B cell (primary cell): ENCODE data around the gene HDAC1. TPM values are rescaled to one million over a fixed set of nuclear protein-coding genes. Genes with fewer than 3 reads are reported as not detected.

Source experiments
- ATAC-seq: fragments of 200-7000 bp; cut with Tn5 transposase; one replicate; pipeline ENCODE4 v1.10.0; 2021; ENCODE audit warnings: low read depth, mild to moderate bottlenecking, moderate number of reproducible peaks, moderate library complexity
- CTCF ChIA-PET: fragments of 350-600 bp; sonication (Branson Sonifier 250); formaldehyde crosslinking; loops from one replicate; lab custom pipeline; 2021; ENCODE audit warnings: antibody characterized with exemption, inconsistent platforms; lab: Charles Lee
- POLR2A ChIA-PET: fragments of 350-600 bp; sonication (Branson Sonifier 250); formaldehyde crosslinking; loops from one replicate; lab custom pipeline; 2021; ENCODE audit warnings: antibody characterized with exemption; lab: Charles Lee
- DNase-seq: peaks from one replicate; pipeline ENCODE4 v3.0.0; 2013
- H2AFZ ChIP-seq: 2 replicates; pipeline ENCODE4 v1.6.1; 2012; ENCODE audit warnings: mild to moderate bottlenecking, low read depth, low read length; ENCODE audit not compliant: insufficient read depth, poor library complexity, severe bottlenecking
- H3K27ac ChIP-seq, 2 donors: 1 replicate in 1 of 2; 2 replicates in 1 of 2; pipeline ENCODE4 v1.5.1; 2012 to 2013; ENCODE audit warnings: low read length in 2 of 2, mild to moderate bottlenecking in 2 of 2, moderate library complexity in 1 of 2
- H3K27me3 ChIP-seq, 4 experiments: fragments of 200-600 bp in 1 of 4; sonication (generic) in 1 of 4; replicated peaks in 1 of 4; 1 replicate in 2 of 4; 2 replicates in 2 of 4; pipeline versions ENCODE4 v1.6.1 to v1.7.0; 2013 to 2016; ENCODE audit warnings: low read length in 3 of 4, mild to moderate bottlenecking in 2 of 4, mixed read lengths in 1 of 4, moderate library complexity in 1 of 4; ENCODE audit not compliant: insufficient read depth in 4 of 4, control insufficient read depth in 3 of 4; ENCODE audit errors: control extremely low read depth in 1 of 4
- H3K36me3 ChIP-seq, 2 experiments: replicated peaks in 1 of 2; 1 replicate in 1 of 2; 2 replicates in 1 of 2; pipeline versions ENCODE4 v1.6.1 to v1.7.1; 2013; ENCODE audit warnings: low read length in 1 of 2; ENCODE audit not compliant: insufficient read depth in 2 of 2, control insufficient read depth in 1 of 2; ENCODE audit errors: control extremely low read depth in 1 of 2, extremely low read depth in 1 of 2
- H3K4me1 ChIP-seq, 2 donors: fragments of 200-600 bp in 1 of 2; sonication (generic) in 1 of 2; 1 replicate in 1 of 2; 2 replicates in 1 of 2; pipeline versions ENCODE4 v1.5.1 to v1.6.1; 2013 to 2017; ENCODE audit warnings: low read length in 2 of 2; ENCODE audit not compliant: control insufficient read depth in 2 of 2, insufficient read depth in 2 of 2
- H3K4me2 ChIP-seq: replicated peaks from 2 replicates; pipeline ENCODE3; 2012; ENCODE audit warnings: mild to moderate bottlenecking, low read depth, low read length; ENCODE audit not compliant: poor library complexity, severe bottlenecking
- H3K4me3 ChIP-seq, 5 experiments: fragments of 200-600 bp in 1 of 5; sonication (generic) in 1 of 5; 1 replicate in 3 of 5; 2 replicates in 2 of 5; pipeline versions ENCODE4 v1.5.1 to v1.7.0; 2011 to 2016; ENCODE audit warnings: low read length in 4 of 5, mild to moderate bottlenecking in 4 of 5, low read depth in 2 of 5, control low read depth in 1 of 5, moderate library complexity in 1 of 5; ENCODE audit not compliant: insufficient read depth in 1 of 5; ENCODE audit errors: control extremely low read depth in 1 of 5, extremely low read depth in 1 of 5
- H3K79me2 ChIP-seq: fragments of 200-600 bp; sonication (generic); one replicate; pipeline ENCODE4 v1.6.0; 2016; ENCODE audit warnings: low read length; ENCODE audit not compliant: control insufficient read depth, insufficient read depth
- H3K9ac ChIP-seq: fragments of 200-600 bp; sonication (generic); 2 replicates; pipeline ENCODE4 v1.6.1; 2017; ENCODE audit warnings: mild to moderate bottlenecking, low read length, moderate library complexity
- H3K9me3 ChIP-seq, 3 donors: one replicate each; pipeline versions ENCODE4 v1.6.1 to v1.7.1; 2013; ENCODE audit warnings: low read length in 2 of 3; ENCODE audit not compliant: control insufficient read depth in 2 of 3, insufficient read depth in 1 of 3; ENCODE audit errors: control extremely low read depth in 1 of 3
- H4K20me1 ChIP-seq: 2 replicates; pipeline ENCODE4 v1.6.0; 2012; ENCODE audit warnings: mild to moderate bottlenecking, low read length; ENCODE audit not compliant: insufficient read depth, control insufficient read depth, poor library complexity, severe bottlenecking
- H3K27ac Mint-ChIP-seq: one replicate; pipeline ENCODE4 v1.8.0; 2021; ENCODE audit warnings: mixed read lengths
- H3K27me3 Mint-ChIP-seq: one replicate; pipeline ENCODE4 v1.8.0; 2021; ENCODE audit warnings: mixed read lengths
- H3K4me1 Mint-ChIP-seq: one replicate; pipeline ENCODE4 v1.8.0; 2021; ENCODE audit warnings: mixed read lengths
- H3K4me3 Mint-ChIP-seq: one replicate; pipeline ENCODE4 v1.8.0; 2021; ENCODE audit warnings: mixed read lengths
- H3K9me3 Mint-ChIP-seq: one replicate; pipeline ENCODE4 v1.8.0; 2022; ENCODE audit warnings: mixed read lengths; ENCODE audit not compliant: insufficient read depth
- CTCF ChIP-seq: fragments of 200-600 bp; IDR thresholded peaks from one replicate; pipeline ENCODE4 v1.8.0; 2022; ENCODE audit warnings: antibody characterized with exemption, mild to moderate bottlenecking
- EZH2 ChIP-seq: IDR thresholded peaks from 2 replicates; pipeline ENCODE4 v1.6.1; 2012; ENCODE audit warnings: borderline replicate concordance, low read depth, mild to moderate bottlenecking, moderate library complexity, low read length; ENCODE audit not compliant: insufficient read depth, poor library complexity, severe bottlenecking
- WGBS: methylation state at CpG from one replicate; pipeline ENCODE4 v1.1.5; 2013; ENCODE audit warnings: missing lambda C conversion rate; ENCODE audit not compliant: insufficient coverage; 5-methylcytosine and 5-hydroxymethylcytosine counted together
- intact Hi-C: fragments of 100-400 bp; cut with micrococcal nuclease; formaldehyde crosslinking; loops from one replicate; pipeline ENCODE4 v1.10.0; 2022
- polyA plus RNA-seq: library from polyadenylated mRNA; depleted of rRNA; stranded (reverse); fragments of >200 nt; gene quantifications from 2 replicates; pipeline ENCODE4 v1.2.3, GENCODE V29; 2012
- total RNA-seq, 2 donors: library from RNA; stranded (reverse); fragments of 120-200 nt in 1 of 2; gene quantifications; 1 replicate in 1 of 2; 2 replicates in 1 of 2; pipeline versions ENCODE4 v1.2.3 to v1.2.4, GENCODE V29; 2013 to 2022

The HDAC1 gene
- total and polyA plus RNA-seq, 2 donors (not counting 1 experiment from before 2014, with no cell fraction given) = 184 to 205 TPM

DNA sequence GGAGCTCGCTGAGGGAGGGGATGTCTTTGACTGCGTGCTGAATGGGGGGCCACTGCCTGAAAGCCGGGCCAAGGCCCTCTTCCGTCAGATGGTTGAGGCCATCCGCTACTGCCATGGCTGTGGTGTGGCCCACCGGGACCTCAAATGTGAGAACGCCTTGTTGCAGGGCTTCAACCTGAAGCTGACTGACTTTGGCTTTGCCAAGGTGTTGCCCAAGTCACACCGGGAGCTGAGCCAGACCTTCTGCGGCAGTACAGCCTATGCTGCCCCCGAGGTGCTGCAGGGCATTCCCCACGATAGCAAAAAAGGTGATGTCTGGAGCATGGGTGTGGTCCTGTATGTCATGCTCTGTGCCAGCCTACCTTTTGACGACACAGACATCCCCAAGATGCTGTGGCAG is 71.8 kb downstream of the HDAC1 start:
- ChIA-PET CTCF (interaction anchor here (0.9 to 1.7 kb wide), 4 partner anchors 9 to 123 kb away, joined by 3 to 4 read pairs (median 4); no protein-coding TSS in a partner anchor), POLR2A (interaction anchor here (0.6 kb wide), 2 partner anchors 20 to 41 kb away, joined by 4 read pairs; no protein-coding TSS in a partner anchor)
- no peak overlapping the region for H3K9ac ChIP-seq

More for the DNA sequence above, 71.8 kb downstream of the HDAC1 start:
- intact Hi-C loops = no loop called here
- no peak overlapping the region for H3K27ac ChIP-seq
- H3K27ac Mint-ChIP-seq = no peak overlapping the region
- H3K9me3 ChIP-seq = no peaks in the 10 kb centered on the region
- H2AFZ ChIP-seq = no peak overlapping the region
- H3K27me3 Mint-ChIP-seq = no peaks in the 10 kb centered on the region
- no peaks in the 10 kb centered on the region for H3K79me2 ChIP-seq
- H3K4me2 ChIP-seq = no peak overlapping the region
- no peak for ATAC-seq
- TF ChIP-seq CTCF (no peak), EZH2 (no peak)
- peaks cover 28% of the 10 kb centered on the region for H3K4me1 Mint-ChIP-seq
- peaks cover 22 to 35% of the 10 kb centered on the region in 2 donors for H3K4me1 ChIP-seq
- H3K27me3 ChIP-seq = no peaks in the 10 kb centered on the region
- DNase-seq = no peak
- 95% methylated on average over 12 of the region's 12 CpGs for WGBS
- peaks cover 2 to 31% of the 10 kb centered on the region in 2 experiments for H3K36me3 ChIP-seq
- H3K9me3 Mint-ChIP-seq = no peaks in the 10 kb centered on the region
- no peaks in the 10 kb centered on the region for H4K20me1 ChIP-seq
- H3K4me3 ChIP-seq = no peak overlapping the region
- no peak overlapping the region for H3K4me3 Mint-ChIP-seq
